H1 (cell line): ENCODE data around the gene ERCC6. TPM values are rescaled to one million over a fixed set of nuclear protein-coding genes. Genes with fewer than 3 reads are reported as not detected.
A peak's percentile ranks its signal among the peaks of the same experiment; 100 is the strongest.

ENCODE experiments used
- CTCF ChIA-PET: fragments of 300-600 bp; sonication (Branson Sonifier 250); formaldehyde crosslinking; loops from one replicate; lab custom pipeline; 2021; ENCODE audit not compliant: partially characterized antibody; lab: Charles Lee
- POLR2A ChIA-PET: fragments of 300-600 bp; sonication (Branson Sonifier 250); formaldehyde crosslinking; loops from one replicate; lab custom pipeline; 2021; ENCODE audit warnings: inconsistent platforms; ENCODE audit not compliant: partially characterized antibody; lab: Charles Lee
- DNase-seq, 2 experiments: peaks; one replicate each; pipeline versions ENCODE4 v3.0.0 to v3.0.0-alpha.2; 2010 to 2022; ENCODE audit warnings: low spot score in 2 of 2, low read depth in 1 of 2, mixed read lengths in 1 of 2
- FAIRE-seq: peaks from 2 replicates; lab custom pipeline; 2011; peaks lifted over from hg19 to GRCh38; lab: Jason Lieb, UNC
- H2AFZ ChIP-seq: 2 replicates; pipeline ENCODE4 v1.8.1; 2012; ENCODE audit warnings: low read length, inconsistent platforms
- H2AK5ac ChIP-seq: 2 replicates; pipeline ENCODE4 v1.6.1; 2013; ENCODE audit warnings: low read depth, low read length
- H2BK120ac ChIP-seq: replicated peaks from 2 replicates; pipeline ENCODE3; 2013; ENCODE audit warnings: low read depth, low read length, inconsistent platforms
- H2BK12ac ChIP-seq: 2 replicates; pipeline ENCODE4 v1.6.1; 2013; ENCODE audit warnings: low read depth, low read length
- H2BK15ac ChIP-seq: 2 replicates; pipeline ENCODE4 v1.6.1; 2013; ENCODE audit warnings: low read length
- H2BK20ac ChIP-seq: 2 replicates; pipeline ENCODE4 v1.6.1; 2013; ENCODE audit warnings: low read length
- H2BK5ac ChIP-seq: 2 replicates; pipeline ENCODE4 v1.6.1; 2013; ENCODE audit warnings: low read depth, low read length
- H3K14ac ChIP-seq: 2 replicates; pipeline ENCODE4 v1.6.1; 2013; ENCODE audit warnings: inconsistent platforms; ENCODE audit not compliant: insufficient read length
- H3K18ac ChIP-seq: 2 replicates; pipeline ENCODE4 v1.6.1; 2013; ENCODE audit warnings: low read length; ENCODE audit errors: extremely low read depth
- H3K23ac ChIP-seq: 2 replicates; pipeline ENCODE4 v1.6.1; 2013; ENCODE audit warnings: inconsistent platforms; ENCODE audit not compliant: insufficient read length
- H3K23me2 ChIP-seq: 2 replicates; pipeline ENCODE4 v1.6.1; 2013; ENCODE audit warnings: low read depth, low read length
- H3K27ac ChIP-seq: 2 replicates; pipeline ENCODE4 v1.6.1; 2011; ENCODE audit warnings: low read depth, low read length, inconsistent platforms
- H3K27me3 ChIP-seq, 4 experiments: replicated peaks in 1 of 4; 1 replicate in 1 of 4; 2 replicates in 3 of 4; pipeline versions ENCODE4 v1.6.1 to v1.8.1; 2011 to 2013; ENCODE audit warnings: low read length in 3 of 4, mild to moderate bottlenecking in 3 of 4, inconsistent platforms in 2 of 4, mixed read lengths in 2 of 4, moderate library complexity in 1 of 4; ENCODE audit not compliant: control insufficient read depth in 3 of 4, insufficient read depth in 3 of 4; ENCODE audit errors: extremely low read depth in 1 of 4
- H3K36me3 ChIP-seq, 4 experiments: 2 replicates each; pipeline versions ENCODE4 v1.6.1 to v1.8.1; 2011 to 2013; ENCODE audit warnings: mild to moderate bottlenecking in 4 of 4, low read length in 3 of 4, moderate library complexity in 2 of 4, control low read depth in 1 of 4, inconsistent platforms in 1 of 4; ENCODE audit not compliant: insufficient read depth in 4 of 4, control insufficient read depth in 2 of 4
- H3K4ac ChIP-seq: replicated peaks from 2 replicates; pipeline ENCODE3; 2013; ENCODE audit warnings: low read length, low read depth, mixed read lengths, inconsistent platforms; ENCODE audit not compliant: insufficient read length
- H3K4me1 ChIP-seq, 4 experiments: replicated peaks in 1 of 4; 1 replicate in 1 of 4; 2 replicates in 3 of 4; pipeline versions ENCODE4 v1.6.1 to v1.8.1; 2011 to 2013; ENCODE audit warnings: low read length in 3 of 4, inconsistent platforms in 2 of 4, mixed read lengths in 1 of 4; ENCODE audit not compliant: insufficient read depth in 4 of 4, control insufficient read depth in 3 of 4
- H3K4me2 ChIP-seq, 2 experiments: 2 replicates each; pipeline versions ENCODE4 v1.6.1 to v1.8.1; 2011 to 2013; ENCODE audit warnings: low read depth in 2 of 2, low read length in 2 of 2, control low read depth in 1 of 2, inconsistent platforms in 1 of 2, mild to moderate bottlenecking in 1 of 2; ENCODE audit not compliant: insufficient read depth in 1 of 2
- H3K4me3 ChIP-seq, 4 experiments: fragments of 200-600, 300-600 bp in 1 of 4; sonication (generic), shearing (Covaris generic), sonication (Bioruptor Twin) in 1 of 4; 2 replicates each; pipeline versions ENCODE4 v1.5.1 to v1.8.1; 2011 to 2016; ENCODE audit warnings: low read length in 4 of 4, low read depth in 3 of 4, control low read depth in 2 of 4, inconsistent platforms in 2 of 4, mild to moderate bottlenecking in 2 of 4, mixed read lengths in 1 of 4, moderate library complexity in 1 of 4; ENCODE audit not compliant: insufficient read depth in 2 of 4; ENCODE audit errors: extremely low read depth in 1 of 4
- H3K56ac ChIP-seq: replicated peaks from 2 replicates; pipeline ENCODE3; 2013; ENCODE audit warnings: low read depth, mild to moderate bottlenecking, mixed read lengths, low read length, inconsistent platforms; ENCODE audit not compliant: insufficient read length
- H3K79me1 ChIP-seq: 2 replicates; pipeline ENCODE4 v1.6.1; 2013; ENCODE audit warnings: low read depth, low read length, control low read depth
- H3K79me2 ChIP-seq, 2 experiments: 2 replicates each; pipeline versions ENCODE4 v1.6.1 to v1.8.1; 2012 to 2013; ENCODE audit warnings: low read length in 2 of 2, mild to moderate bottlenecking in 2 of 2, inconsistent platforms in 1 of 2; ENCODE audit not compliant: insufficient read depth in 2 of 2, control insufficient read depth in 1 of 2
- H3K9ac ChIP-seq, 4 experiments: replicated peaks in 1 of 4; 1 replicate in 1 of 4; 2 replicates in 3 of 4; pipeline versions ENCODE4 v1.6.1 to v1.8.1; 2011 to 2013; ENCODE audit warnings: low read depth in 3 of 4, low read length in 3 of 4, control low read depth in 2 of 4, mild to moderate bottlenecking in 2 of 4, moderate library complexity in 2 of 4, inconsistent platforms in 1 of 4; ENCODE audit errors: extremely low read depth in 1 of 4
- H3K9me3 ChIP-seq, 2 experiments: 2 replicates each; pipeline versions ENCODE4 v1.6.1 to v1.8.1; 2012 to 2013; ENCODE audit warnings: mild to moderate bottlenecking in 2 of 2, moderate library complexity in 2 of 2, control low read depth in 1 of 2, inconsistent platforms in 1 of 2, low read depth in 1 of 2, low read length in 1 of 2, mixed read lengths in 1 of 2; ENCODE audit not compliant: insufficient read depth in 2 of 2
- H4K20me1 ChIP-seq, 2 experiments: replicated peaks in 1 of 2; 2 replicates each; pipeline versions ENCODE3 to v1.8.1; 2011 to 2013; ENCODE audit warnings: inconsistent platforms in 2 of 2, low read length in 2 of 2, mild to moderate bottlenecking in 1 of 2; ENCODE audit not compliant: insufficient read depth in 2 of 2, control insufficient read depth in 1 of 2
- H4K5ac ChIP-seq: 2 replicates; pipeline ENCODE4 v1.6.1; 2013; ENCODE audit warnings: low read length, low read depth, mixed read lengths, inconsistent platforms; ENCODE audit not compliant: insufficient read length
- H4K8ac ChIP-seq: 2 replicates; pipeline ENCODE4 v1.8.0; 2013; ENCODE audit warnings: mild to moderate bottlenecking, moderate library complexity, low read length, inconsistent platforms; ENCODE audit not compliant: insufficient read depth; ENCODE audit errors: extremely low read depth
- H4K91ac ChIP-seq: replicated peaks from 2 replicates; pipeline ENCODE3; 2013; ENCODE audit warnings: low read length, mixed read lengths, inconsistent platforms; ENCODE audit not compliant: insufficient read length
- CTCF ChIP-seq, 3 experiments: IDR thresholded peaks; 1 replicate in 2 of 3; 2 replicates in 1 of 3; pipeline versions ENCODE4 v1.5.1 to v1.6.1; 2011; ENCODE audit warnings: low read length in 3 of 3, mild to moderate bottlenecking in 3 of 3, inconsistent platforms in 2 of 3, low read depth in 1 of 3, moderate library complexity in 1 of 3; ENCODE audit not compliant: insufficient read depth in 1 of 3; ENCODE audit errors: control extremely low read depth in 1 of 3
- KDM1A ChIP-seq: fragments of 200-600, 300-600 bp; sonication (generic); IDR thresholded peaks from 2 replicates; pipeline ENCODE4 v1.7.1; 2016; ENCODE audit warnings: mild to moderate bottlenecking, low read length, borderline replicate concordance
- KDM5A ChIP-seq: fragments of 200-600 bp; IDR thresholded peaks from 2 replicates; pipeline ENCODE4 v1.7.1; 2012; ENCODE audit warnings: mild to moderate bottlenecking, low read length, inconsistent platforms, mixed read lengths
- PHF8 ChIP-seq: fragments of 200-600 bp; sonication (generic); conservative IDR thresholded peaks from 2 replicates; pipeline ENCODE4 v1.7.1; 2012; ENCODE audit warnings: low read depth, mild to moderate bottlenecking, inconsistent platforms, low read length, moderate library complexity
- RAD21 ChIP-seq, 2 experiments: IDR thresholded peaks in 1 of 2; conservative IDR thresholded peaks in 1 of 2; 2 replicates each; pipeline ENCODE4 v1.6.1; 2011; ENCODE audit warnings: low read depth in 2 of 2, low read length in 2 of 2, improper control_type of control experiment in 1 of 2, inconsistent platforms in 1 of 2, mild to moderate bottlenecking in 1 of 2, moderate library complexity in 1 of 2
- SIX5 ChIP-seq: IDR thresholded peaks from 2 replicates; pipeline ENCODE4 v1.6.1; 2011; ENCODE audit warnings: mild to moderate bottlenecking, low read depth, low read length
- WGBS, 2 experiments: shearing (Covaris generic) in 1 of 2; methylation state at CpG; one replicate each; pipeline versions ENCODE4 v1.1.6 to v1.1.7; 2013 to 2015; ENCODE audit warnings: low lambda C conversion rate in 2 of 2, mixed read lengths in 2 of 2, inconsistent platforms in 1 of 2, low coverage in 1 of 2, missing lambda C conversion rate in 1 of 2; ENCODE audit not compliant: insufficient replicate concordance in 2 of 2, insufficient coverage in 1 of 2, insufficient read length in 1 of 2; ENCODE audit errors: extremely low coverage in 1 of 2, missing lambda C conversion rate in 1 of 2; 5-methylcytosine and 5-hydroxymethylcytosine counted together
- polyA plus RNA-seq, 7 experiments: library from polyadenylated mRNA; depleted of rRNA in 3 of 7; stranded (reverse) in 5 of 7; unstranded in 2 of 7; fragments of >200 nt in 5 of 7; fragments of 200-250 nt in 2 of 7; gene quantifications; 1 replicate in 5 of 7; 2 replicates in 1 of 7; 4 replicates in 1 of 7; pipeline versions ENCODE4 v1.2.1 to v1.2.3, GENCODE V29; 2011 to 2013; ENCODE audit warnings: missing spikeins in 2 of 7, mixed read lengths in 2 of 7
- total RNA-seq: library from RNA; stranded (reverse); fragmentation: NEBNext Ultra II Directional; extraction: Animal tissue kit (Norgen Biotek cat#: 25700); gene quantifications from 2 replicates; pipeline ENCODE4 v1.2.1, GENCODE V29; 2021

The ERCC6 gene
- total and polyA plus RNA-seq, 2 of the 8 experiments (the other 6 are each of a cell fraction or from before 2014, with no cell fraction given), result 4.1 to 11.9 TPM

GRCh38 chr10:49512121-49512809, 26.7 kb downstream of the ERCC6 start:
- Histone ChIP-seq H2BK12ac (no peak overlapping the region), H2AFZ (no peak overlapping the region), H2BK5ac (no peak overlapping the region), H3K23ac (no peak overlapping the region), H4K5ac (no peak overlapping the region), H3K79me1 (no peaks in the 10 kb centered on the region), H3K4me3 (no peak overlapping the region), H2AK5ac (no peak overlapping the region), H3K36me3 (no peaks in the 10 kb centered on the region; a peak in 1 of 8 replicates), H2BK20ac (no peak overlapping the region), H3K79me2 (no peaks in the 10 kb centered on the region), H3K4me2 (no peak overlapping the region), H3K14ac (no peak overlapping the region), H3K9ac (no peak overlapping the region), H2BK120ac (no peak overlapping the region), H3K9me3 (no peaks in the 10 kb centered on the region), H3K27me3 (no peaks in the 10 kb centered on the region), H4K20me1 (peaks cover 0 to 1% of the 10 kb centered on the region in 2 experiments), H3K27ac (no peak overlapping the region), H2BK15ac (no peak overlapping the region), H3K4me1 (no peaks in the 10 kb centered on the region), H3K18ac (no peak overlapping the region), H4K91ac (no peak overlapping the region), H3K56ac (no peak overlapping the region), H3K23me2 (no peaks in the 10 kb centered on the region), H4K8ac (no peak overlapping the region), H3K4ac (no peak overlapping the region)
- no peak for FAIRE-seq
- CTCF ChIA-PET, result interaction anchor here (0.6 to 12.5 kb wide), 43 partner anchors 9 to 918 kb away, joined by 3 to 261 read pairs (median 4); no protein-coding TSS in a partner anchor
- no peak for DNase-seq
- WGBS, 2 experiments, result 73% methylated on average over 4 of the region's 4 CpGs; no CpG with 5 or more reads in 1 of the 2 experiments
- TF ChIP-seq RAD21 (IDR thresholded peaks at IDR 0.05 in 1 of 2, conservative IDR thresholded peaks at IDR 0.05 in 1 of 2; ENCODE audit: low read depth in 2 of 2, low read length in 2 of 2) (peak; percentile 78 to 81), CTCF (IDR thresholded peaks at IDR 0.05; ENCODE audit: control extremely low read depth in 1 of 3, insufficient read depth in 1 of 3, low read depth in 1 of 3, low read length in 3 of 3) (peak in 2 of 3 experiments; percentile 50 to 52; a peak in 3 of 4 replicates), KDM1A (no peak), SIX5 (no peak), PHF8 (no peak), KDM5A (no peak)
- POLR2A ChIA-PET, result no interaction called here
